GM12878 (cell line): ENCODE measurements around the gene POU4F3. TPM values are rescaled to one million over a fixed set of nuclear protein-coding genes. Genes with fewer than 3 reads are reported as not detected.

Experiments
- ATAC-seq: fragments of 200-7000 bp; cut with Tn5 transposase; 3 replicates; pipeline ENCODE4 v1.9.1; 2020; ENCODE audit warnings: mild to moderate bottlenecking, moderate library complexity
- BruUV-seq: library from RNA; stranded (reverse); fragments of 400-500 nt; replicated peaks from 2 replicates; lab custom pipeline; 2021; lab: Mats Ljungman, UMichigan
- CTCF ChIA-PET: fragments of 300-600 bp; sonication (Branson Sonifier 250); formaldehyde crosslinking; extraction: SDS; loops from one replicate; lab custom pipeline; 2021; ENCODE audit warnings: inconsistent platforms; lab: Yijun Ruan, JAX
- POLR2A ChIA-PET: fragments of 350-600 bp; formaldehyde crosslinking; extraction: SDS; loops from one replicate; lab custom pipeline; 2021; ENCODE audit warnings: inconsistent platforms; lab: Charles Lee
- RAD21 ChIA-PET: fragments of 300-600 bp; sonication (Branson Sonifier 250); formaldehyde crosslinking; loops from one replicate; lab custom pipeline; 2023; ENCODE audit warnings: antibody characterized with exemption; ENCODE audit not compliant: unreplicated experiment; lab: Charles Lee
- SMC1A ChIA-PET: fragments of 300-600 bp; sonication (Branson Sonifier 250); formaldehyde crosslinking; loops from one replicate; lab custom pipeline; 2023; ENCODE audit not compliant: unreplicated experiment, uncharacterized antibody; lab: Charles Lee
- DNase-seq: peaks from one replicate; pipeline ENCODE4 v3.0.0-alpha.2; 2011; ENCODE audit warnings: low read depth, low spot score
- FAIRE-seq: peaks from 3 replicates; lab custom pipeline; 2011; peaks lifted over from hg19 to GRCh38; lab: Jason Lieb, UNC
- H2AFZ ChIP-seq: 2 replicates; pipeline ENCODE4 v1.6.0; 2011; ENCODE audit warnings: low read depth, low read length, control low read depth; ENCODE audit not compliant: control insufficient read depth
- H3K27ac ChIP-seq: 2 replicates; pipeline ENCODE4 v1.5.1; 2011; ENCODE audit warnings: control low read depth; ENCODE audit not compliant: control insufficient read depth, insufficient read depth
- H3K27me3 ChIP-seq, 2 experiments: replicated peaks in 1 of 2; 2 replicates each; pipeline versions ENCODE4 v1.6.0 to v1.6.1; 2011; ENCODE audit warnings: low read length in 1 of 2; ENCODE audit not compliant: control insufficient read depth in 2 of 2, insufficient read depth in 2 of 2
- H3K36me3 ChIP-seq, 2 experiments: 2 replicates each; pipeline ENCODE4 v1.5.1; 2011; ENCODE audit warnings: low read length in 1 of 2; ENCODE audit not compliant: control insufficient read depth in 2 of 2, insufficient read depth in 2 of 2
- H3K4me1 ChIP-seq: 2 replicates; pipeline ENCODE4 v1.6.1; 2011; ENCODE audit warnings: mild to moderate bottlenecking, low read length, moderate library complexity, mixed read lengths; ENCODE audit not compliant: control insufficient read depth, insufficient read depth
- H3K4me2 ChIP-seq: 2 replicates; pipeline ENCODE4 v1.6.0; 2011; ENCODE audit warnings: control low read depth; ENCODE audit not compliant: control insufficient read depth, insufficient read depth
- H3K4me3 ChIP-seq: fragments of 200-600 bp; sonication (generic); 2 replicates; pipeline ENCODE4 v1.5.1; 2016
- H3K79me2 ChIP-seq: 2 replicates; pipeline ENCODE4 v1.6.0; 2011; ENCODE audit warnings: low read length; ENCODE audit not compliant: control insufficient read depth, insufficient read depth
- H3K9ac ChIP-seq: 2 replicates; pipeline ENCODE4 v1.8.0; 2011; ENCODE audit warnings: low read length, control low read depth, mixed read lengths; ENCODE audit not compliant: control insufficient read depth, insufficient read depth
- H3K9me3 ChIP-seq: replicated peaks from 3 replicates; pipeline ENCODE4 v1.5.1; 2011; ENCODE audit warnings: mild to moderate bottlenecking, low read length; ENCODE audit not compliant: control insufficient read depth, insufficient read depth
- H4K20me1 ChIP-seq: 2 replicates; pipeline ENCODE4 v1.6.0; 2011; ENCODE audit not compliant: control insufficient read depth, insufficient read depth
- CREM ChIP-seq: IDR thresholded peaks from 2 replicates; pipeline ENCODE4 v1.6.1; 2014; ENCODE audit warnings: antibody characterized with exemption, low read depth
- ESRRA ChIP-seq: IDR thresholded peaks from 2 replicates; pipeline ENCODE4 v1.6.1; 2012; ENCODE audit warnings: mild to moderate bottlenecking, low read length, improper control_type of control experiment
- IRF5 ChIP-seq: fragments of 450-650 bp; IDR thresholded peaks from 2 replicates; pipeline ENCODE4 v1.6.1; 2017; ENCODE audit warnings: borderline replicate concordance
- LARP7 ChIP-seq: fragments of 450-650 bp; IDR thresholded peaks from 2 replicates; pipeline ENCODE4 v1.6.1; 2017; ENCODE audit warnings: mild to moderate bottlenecking
- MEF2A ChIP-seq: IDR thresholded peaks from 2 replicates; pipeline ENCODE4 v1.6.1; 2011; ENCODE audit warnings: low read depth, mild to moderate bottlenecking, low read length, moderate library complexity; ENCODE audit not compliant: insufficient read depth
- MLLT1 ChIP-seq: fragments of 450-650 bp; IDR thresholded peaks from 2 replicates; pipeline ENCODE4 v1.6.1; 2016; ENCODE audit warnings: mild to moderate bottlenecking
- MYC ChIP-seq: IDR thresholded peaks from 2 replicates; pipeline ENCODE4 v1.6.1; 2011; ENCODE audit warnings: mild to moderate bottlenecking, low read length, moderate library complexity, inconsistent platforms; ENCODE audit not compliant: insufficient read depth, insufficient replicate concordance, insufficient read length, severe bottlenecking
- NFYB ChIP-seq: IDR thresholded peaks from 2 replicates; pipeline ENCODE4 v1.6.1; 2011; ENCODE audit warnings: low read depth, mild to moderate bottlenecking, low read length, improper control_type of control experiment, moderate library complexity; ENCODE audit not compliant: insufficient read depth
- NR2F1 ChIP-seq: fragments of 450-650 bp; conservative IDR thresholded peaks from 2 replicates; pipeline ENCODE4 v1.6.1; 2017; ENCODE audit warnings: mild to moderate bottlenecking
- NRF1 ChIP-seq: conservative IDR thresholded peaks from 2 replicates; pipeline ENCODE4 v1.6.1; 2011; ENCODE audit warnings: mild to moderate bottlenecking, low read depth, low read length, improper control_type of control experiment
- RAD21 ChIP-seq: IDR thresholded peaks from 2 replicates; pipeline ENCODE4 v1.6.1; 2011; ENCODE audit warnings: mild to moderate bottlenecking, low read depth, low read length, moderate library complexity; ENCODE audit not compliant: insufficient read depth
- RBBP5 ChIP-seq: fragments of 200-600 bp; sonication (generic); conservative IDR thresholded peaks from 2 replicates; pipeline ENCODE4 v1.6.1; 2016
- RUNX3 ChIP-seq: IDR thresholded peaks from 2 replicates; pipeline ENCODE4 v1.6.1; 2012; ENCODE audit warnings: low read length, inconsistent platforms
- YBX1 ChIP-seq: fragments of 450-650 bp; IDR thresholded peaks from 2 replicates; pipeline ENCODE4 v1.6.1; 2016; ENCODE audit warnings: antibody characterized with exemption
- ZNF274 ChIP-seq: IDR thresholded peaks from one replicate; pipeline ENCODE4 v1.8.0; 2011; ENCODE audit not compliant: insufficient read length, insufficient read depth
- ZNF622 ChIP-seq: fragments of 450-650 bp; IDR thresholded peaks from 2 replicates; pipeline ENCODE4 v1.6.1; 2017; ENCODE audit warnings: mild to moderate bottlenecking, inconsistent platforms
- WGBS: methylation state at CpG from one replicate; pipeline ENCODE4 v1.1.6; 2016; ENCODE audit warnings: low lambda C conversion rate; ENCODE audit not compliant: insufficient replicate concordance, insufficient coverage; ENCODE audit errors: missing lambda C conversion rate; 5-methylcytosine and 5-hydroxymethylcytosine counted together
- in situ Hi-C: fragments of 300-500 bp; cut with MboI; formaldehyde crosslinking; loops from 9 replicates; pipeline ENCODE4 v1.14.3; 2018; ENCODE audit warnings: mixed read lengths
- intact Hi-C: fragments of 100-400 bp; cut with micrococcal nuclease; formaldehyde crosslinking; loops from one replicate; pipeline ENCODE4 v1.14.2; 2022; ENCODE audit not compliant: unreplicated experiment
- polyA plus RNA-seq, 11 experiments: library from polyadenylated mRNA; depleted of rRNA in 4 of 11; unstranded in 6 of 11; stranded (reverse) in 5 of 11; fragments of >200 nt; fragmentation: Nextera tagmentation in 4 of 11; fragmentation: Illumina TruSeq in 1 of 11; extraction: Ambion mirVana in 4 of 11; extraction: Trizol in 1 of 11; gene quantifications; 1 replicate in 1 of 11; 2 replicates in 10 of 11; pipeline versions ENCODE4 v1.2.1 to v1.2.3, GENCODE V29; 2011 to 2016; ENCODE audit warnings: inconsistent platforms in 2 of 11, missing spikeins in 2 of 11, low read depth in 1 of 11
- total RNA-seq, 4 experiments: library from RNA; depleted of rRNA in 3 of 4; stranded (reverse); fragments of >200 nt in 3 of 4; fragmentation: Illumina TruSeq in 1 of 4; extraction: Trizol in 1 of 4; gene quantifications; 2 replicates each; pipeline versions ENCODE4 v1.2.1 to v1.2.3, GENCODE V29; 2013 to 2021

Gene POU4F3
- total and polyA plus RNA-seq, 10 of the 15 experiments (the other 5 are each of a cell fraction or from before 2014, with no cell fraction given): 0.03 to 0.19 (median 0.08) TPM; not detected in 5

GRCh38 chr5:146336197-146336596 lies 2.4 kb upstream of the POU4F3 start (continued):
- TF ChIP-seq IRF5 (no peak), NR2F1 (no peak), NFYB (no peak), MLLT1 (no peak), MYC (no peak)
- TF ChIP-seq, all 136 proteins: peak for 0

GRCh38 chr5:146337264-146337904 lies 1.3 kb upstream of the POU4F3 start:
- intact Hi-C loops: no loop called here
- DNase-seq: no peak
- no peaks in the 10 kb centered on the region; the same call in 2 of the 3 replicates for H3K9me3 ChIP-seq
- ATAC-seq: no peak
- no peaks in the 10 kb centered on the region for H3K4me1 ChIP-seq
- ChIA-PET POLR2A (no interaction called here), SMC1A (no interaction called here), CTCF (no interaction called here), RAD21 (no interaction called here)
- H3K4me2 ChIP-seq: no peak overlapping the region
- BruUV-seq: no TSS peak
- 41% methylated on average over 32 of the region's 34 CpGs for WGBS
- H3K79me2 ChIP-seq: no peaks in the 10 kb centered on the region
- in situ Hi-C loops: no loop called here
- no peak overlapping the region for H3K4me3 ChIP-seq
- no peak overlapping the region for H3K27ac ChIP-seq
- no peaks in the 10 kb centered on the region for H3K36me3 ChIP-seq
- no peak for FAIRE-seq
- no peaks in the 10 kb centered on the region for H4K20me1 ChIP-seq
- no peak overlapping the region for H2AFZ ChIP-seq
- H3K9ac ChIP-seq: no peak overlapping the region
- peaks cover 7 to 12% of the 10 kb centered on the region in 2 experiments for H3K27me3 ChIP-seq
- TF ChIP-seq CREM (no peak), RAD21 (no peak), LARP7 (no peak), ZNF274 (no peak), YBX1 (no peak), ESRRA (no peak), ZNF622 (no peak), MLLT1 (no peak), NRF1 (no peak), RUNX3 (no peak), MEF2A (no peak), RBBP5 (no peak)
